ENCODE measurements around the gene GPLD1.
"Not testable (repeated sequence)": the region's sequence is repeated elsewhere in the genome, so short reads cannot be mapped to it uniquely, and the experiment has no call there.

Gene GPLD1

DNA sequence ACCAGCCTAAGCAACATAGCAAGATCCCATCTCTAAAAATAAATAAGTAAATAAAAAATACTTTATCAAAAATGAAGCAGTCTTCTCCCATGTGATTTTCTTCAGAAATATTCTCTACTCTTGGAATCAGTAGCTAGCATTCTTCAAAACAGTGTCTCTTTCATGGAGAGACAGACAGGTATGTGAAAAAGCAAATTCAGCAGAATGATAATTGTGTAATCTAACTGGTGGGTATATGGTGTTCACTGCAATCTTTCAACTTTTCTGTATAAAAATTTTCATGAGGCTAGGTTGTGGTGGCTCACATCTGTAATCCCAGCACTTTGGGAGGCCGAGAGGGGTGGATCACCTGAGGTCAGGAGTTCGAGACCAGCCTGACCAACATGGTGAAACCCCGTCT, 78.8 kb downstream of the GPLD1 start:
- DNase-seq (ENCODE audit: low read depth): no peak

DNA sequence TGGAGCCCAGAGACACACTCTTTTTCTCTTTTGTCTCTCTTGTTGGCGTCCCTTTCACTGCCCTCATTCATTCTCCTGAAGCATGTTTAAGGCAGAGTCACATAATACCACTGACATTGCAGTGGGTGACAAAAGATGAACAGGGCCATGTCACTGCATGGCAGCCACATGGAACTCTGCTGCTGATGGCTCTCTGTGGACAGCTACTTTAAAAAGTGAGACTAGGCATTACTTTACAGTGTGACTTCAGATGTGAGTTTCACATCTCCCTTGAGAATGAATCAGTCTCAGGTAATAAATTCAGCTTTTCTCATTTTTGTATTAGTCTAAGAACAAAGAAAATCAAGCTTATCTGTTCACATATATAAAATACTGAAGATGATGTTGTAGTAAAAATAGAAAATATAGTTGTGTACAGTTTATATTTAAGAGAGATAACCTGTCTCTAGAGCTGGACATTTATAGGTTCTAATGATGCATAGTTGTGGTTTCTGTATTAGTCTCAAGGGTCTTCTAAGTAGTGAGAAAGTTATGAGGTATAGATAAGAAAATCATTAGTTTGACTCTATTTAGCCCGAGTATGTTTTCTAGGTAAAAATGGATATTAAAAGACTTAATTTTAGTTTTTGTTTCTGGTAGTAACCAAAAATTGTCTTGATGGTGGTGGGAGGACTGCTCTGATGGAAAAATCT, 80.5 kb downstream of the GPLD1 start:
- DNase-seq (ENCODE audit: low read depth): no peak

DNA sequence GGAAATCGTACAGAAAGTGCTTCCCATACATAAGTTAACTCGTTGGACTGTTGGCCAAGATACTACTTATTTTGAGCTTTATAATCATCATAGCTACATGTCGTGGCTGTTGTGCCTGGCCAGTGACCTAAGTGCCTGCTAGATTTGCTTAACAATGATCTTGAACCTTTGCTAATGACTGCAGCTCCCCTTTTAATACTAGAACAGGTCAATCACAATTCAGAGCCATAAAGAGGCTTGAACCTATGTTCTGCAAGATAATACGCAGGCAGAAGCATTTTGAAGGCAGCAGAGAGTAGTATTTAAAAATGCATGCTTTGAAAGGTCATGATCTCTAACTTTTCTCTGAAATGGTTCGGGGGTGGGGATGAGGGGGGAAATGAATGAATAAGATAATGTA, 84.1 kb downstream of the GPLD1 start:
- DNase-seq (ENCODE audit: low read depth): no peak

DNA sequence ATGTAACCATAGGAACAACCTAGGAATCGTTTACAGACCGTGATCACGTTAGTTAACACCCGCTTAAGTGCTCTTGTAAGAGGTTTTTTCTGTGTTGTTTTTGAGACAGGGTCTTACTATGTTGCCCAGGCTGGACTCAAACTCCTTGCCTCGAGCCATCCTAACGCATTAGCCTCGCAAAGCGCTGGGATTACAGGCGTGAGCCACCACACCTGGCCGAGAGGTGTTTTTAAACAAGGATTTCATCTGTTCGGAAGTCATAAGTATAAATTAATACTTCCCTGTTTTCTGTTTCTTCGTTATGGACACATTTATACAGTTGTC, 85.9 kb downstream of the GPLD1 start:
- DNase-seq (ENCODE audit: low read depth): no peak

DNA sequence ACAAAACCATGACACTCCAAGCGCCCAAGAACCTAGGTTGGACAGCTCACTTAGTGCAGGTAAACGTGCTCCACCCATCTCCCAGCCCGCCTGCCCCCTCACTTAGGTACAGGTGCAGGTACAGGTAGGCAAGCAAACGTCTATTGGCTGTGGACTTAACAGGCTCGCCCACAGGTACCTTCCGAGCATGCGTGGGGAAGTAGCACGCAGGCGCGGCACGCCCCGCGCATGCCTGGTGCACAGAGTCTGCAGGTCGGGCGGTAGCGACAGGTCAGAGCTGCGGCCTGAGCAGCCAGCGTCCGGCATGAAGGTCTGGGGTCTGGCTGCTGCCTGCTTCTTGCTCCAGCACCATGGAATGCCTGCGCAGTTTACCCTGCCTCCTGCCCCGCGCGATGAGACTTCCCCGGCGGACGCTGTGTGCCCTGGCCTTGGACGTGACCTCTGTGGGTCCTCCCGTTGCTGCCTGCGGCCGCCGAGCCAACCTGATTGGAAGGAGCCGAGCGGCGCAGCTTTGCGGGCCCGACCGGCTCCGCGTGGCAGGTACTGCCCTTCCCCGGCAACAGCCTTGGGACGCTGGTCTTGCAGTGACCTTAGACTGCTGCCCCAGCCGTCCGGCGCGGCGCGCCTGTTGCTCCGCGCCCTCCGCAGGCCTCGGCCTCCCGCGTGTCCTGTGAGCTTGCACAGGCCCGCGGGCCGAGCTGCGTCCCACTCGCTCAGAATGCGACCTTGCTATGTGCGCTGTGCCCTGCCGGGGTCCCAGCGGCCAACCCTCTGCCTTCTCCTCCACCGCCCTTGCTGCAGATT, 86.5 kb downstream of the GPLD1 start, which contains the start of gene MRS2:
MRS2 (plus strand) TSS at position 240 of the 804 bp plus-strand sequence; CDS start at position 351, 111 bp downstream.
- DNase-seq (ENCODE audit: low read depth): peak; percentile 61

DNA sequence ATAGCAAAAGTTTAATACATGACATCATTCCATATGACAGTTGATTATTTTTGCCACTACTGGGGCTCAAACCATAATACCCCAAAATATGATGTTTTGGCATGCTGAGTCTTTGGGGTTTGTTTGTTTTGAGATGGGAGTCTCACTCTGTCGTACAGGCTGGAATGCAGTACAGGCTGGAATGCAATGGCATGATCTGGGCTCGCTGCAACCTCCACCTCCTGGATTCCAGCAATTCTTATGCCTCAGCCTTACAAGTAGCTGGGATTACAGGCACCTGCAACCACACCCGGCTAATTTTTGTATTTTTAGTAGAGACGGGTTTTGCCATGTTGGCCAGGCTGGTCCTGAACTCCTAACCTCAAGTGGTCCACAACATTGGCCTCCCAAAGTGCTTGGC, 87.9 kb downstream of the GPLD1 start:
- no peak for DNase-seq (ENCODE audit: low read depth)

DNA sequence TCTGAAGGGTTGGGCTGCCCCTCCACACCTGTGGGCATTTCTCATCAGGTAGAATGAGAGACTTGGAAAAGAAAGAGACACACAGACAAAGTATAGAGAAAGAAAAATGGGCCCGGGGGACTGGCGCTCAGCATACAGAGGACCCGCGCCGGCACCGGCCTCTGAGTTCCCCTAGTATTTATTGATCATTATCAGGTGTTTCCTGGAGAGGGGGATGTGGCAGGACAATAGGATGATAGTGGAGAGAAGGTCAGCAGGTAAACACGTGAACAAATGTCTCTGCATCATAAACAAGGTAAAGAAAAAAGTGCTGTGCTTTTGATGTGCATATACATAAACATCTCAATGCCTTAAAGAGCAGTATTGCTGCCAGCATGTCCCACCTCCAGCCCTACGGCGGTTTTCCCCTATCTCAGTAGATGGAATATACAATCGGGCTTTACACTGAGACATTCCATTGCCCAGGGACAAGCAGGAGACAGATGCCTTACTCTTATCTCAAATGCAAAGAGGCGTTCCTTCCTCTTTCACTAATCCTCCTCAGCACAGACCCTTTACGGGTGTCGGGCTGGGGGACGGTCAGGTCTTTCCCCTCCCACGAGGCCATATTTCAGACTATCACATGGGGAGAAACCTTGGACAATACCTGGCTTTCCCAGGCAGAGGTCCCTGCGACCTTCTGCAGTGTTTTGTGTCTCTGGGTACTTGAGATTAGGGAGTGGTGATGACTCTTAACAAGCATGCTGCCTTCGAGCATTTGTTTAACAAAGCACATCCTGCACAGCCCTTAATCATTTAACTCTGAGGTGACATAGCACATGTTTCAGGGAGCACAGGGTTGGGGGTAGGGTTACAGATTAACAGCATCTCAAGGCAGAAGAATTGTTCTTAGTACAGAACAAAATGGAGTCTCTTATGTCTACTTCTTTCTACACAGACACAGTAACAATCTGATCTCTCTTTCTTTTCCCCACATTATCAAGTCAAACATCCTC, 89.0 kb downstream of the GPLD1 start:
- DNase-seq (ENCODE audit: low read depth): not testable (repeated sequence)

DNA sequence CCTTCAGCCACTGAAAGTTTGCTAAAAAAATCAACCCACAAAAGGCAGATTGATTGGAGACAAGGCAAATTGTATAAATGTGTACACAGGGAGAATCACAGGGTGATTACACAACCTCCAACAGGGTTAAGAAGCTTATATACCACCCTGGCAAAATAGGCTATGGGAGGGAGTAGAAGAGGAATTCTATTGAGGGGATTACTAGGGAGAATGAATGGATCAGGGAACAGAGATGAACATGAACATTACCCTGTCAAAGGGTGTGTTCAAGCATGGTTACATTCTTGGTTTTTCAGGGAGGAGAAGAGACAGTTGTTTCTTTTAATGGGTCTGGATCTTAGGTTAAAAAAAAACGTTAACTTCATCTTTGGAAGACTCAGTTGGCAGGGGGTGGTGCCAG, 91.7 kb downstream of the GPLD1 start:
- no peak for DNase-seq (ENCODE audit: low read depth)

DNA sequence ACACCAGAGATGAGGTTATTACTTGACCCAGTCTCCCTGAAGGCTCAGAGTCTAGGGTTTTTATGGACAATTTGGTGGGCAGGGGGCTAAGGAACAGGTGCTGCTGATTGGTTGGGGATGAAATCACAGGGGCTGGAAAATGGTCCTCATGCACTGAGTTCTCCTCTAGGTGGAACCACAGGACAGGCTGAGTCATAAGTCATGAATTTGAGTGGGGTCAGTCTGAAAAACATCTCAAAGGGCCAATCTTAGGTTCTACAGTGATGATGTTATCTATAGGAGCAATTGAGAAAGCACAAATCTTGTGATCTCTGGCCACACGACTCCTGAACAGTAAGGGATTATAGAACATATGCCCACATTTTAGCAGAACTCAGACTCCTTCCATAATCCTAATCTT, 92.6 kb downstream of the GPLD1 start:
- no peak for DNase-seq (ENCODE audit: low read depth)

DNA sequence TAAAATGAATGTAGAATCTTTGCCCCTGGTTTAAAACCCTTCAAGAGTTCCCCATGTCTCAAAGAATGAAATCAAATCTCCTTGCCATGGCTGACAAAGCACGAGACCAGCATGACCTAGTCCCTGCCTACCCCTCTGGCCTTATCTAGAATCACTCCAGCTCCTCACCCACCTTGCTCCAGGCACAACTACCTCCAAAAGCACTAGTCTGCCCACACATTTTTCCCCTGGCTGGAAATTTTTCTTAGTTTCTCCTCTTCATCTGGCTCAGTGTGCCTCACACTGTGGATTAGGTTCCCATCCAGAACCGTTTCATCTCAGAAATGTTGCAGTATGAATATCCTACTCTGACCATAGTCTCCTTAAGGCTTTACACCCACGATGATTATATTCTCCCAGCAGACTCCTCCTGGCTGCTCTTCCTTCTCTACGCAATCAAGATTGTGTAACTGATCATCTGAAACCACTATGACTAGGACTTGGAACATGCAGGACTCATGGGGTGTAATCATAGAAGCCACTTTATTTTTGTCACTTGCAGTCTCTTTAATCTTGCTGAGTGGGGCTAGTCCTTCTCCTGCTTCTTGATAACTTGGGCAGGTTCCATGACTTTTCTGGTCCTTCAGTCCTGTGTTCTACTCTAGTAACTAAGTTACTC, 94.5 kb downstream of the GPLD1 start:
- no peak for DNase-seq (ENCODE audit: low read depth)

DNA sequence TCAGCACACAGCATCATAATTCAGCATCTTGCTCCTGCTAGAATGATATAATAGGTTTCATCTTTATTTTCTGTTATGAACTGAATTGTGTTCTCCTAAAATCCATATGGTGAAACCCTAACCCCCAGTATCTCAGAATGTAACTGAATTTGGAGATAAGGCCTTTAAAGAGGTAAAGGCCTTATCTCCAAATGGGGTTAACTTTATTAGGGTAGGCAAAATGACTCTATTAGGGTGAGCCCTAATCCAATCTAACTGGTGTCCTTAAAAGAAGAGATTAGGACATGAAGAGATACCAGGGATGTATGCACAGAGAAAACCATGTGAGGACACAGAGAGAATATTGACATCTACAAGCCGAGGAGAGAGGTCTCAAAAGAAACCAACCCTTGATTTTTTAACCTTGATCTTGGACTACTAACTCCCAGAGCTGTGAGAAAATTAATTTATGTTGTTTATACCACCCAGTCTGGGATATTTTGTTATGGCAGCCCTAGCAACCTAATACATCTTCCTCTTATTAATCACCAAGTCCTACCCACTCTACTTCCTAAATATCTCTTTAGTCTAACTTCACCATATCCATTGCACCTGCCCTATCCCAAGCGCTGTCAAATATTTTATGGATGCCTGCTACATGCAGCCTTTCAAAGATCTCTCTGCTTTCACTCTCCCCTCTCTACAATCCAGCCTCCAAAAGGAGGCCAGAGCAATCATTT, 95.2 kb downstream of the GPLD1 start:
- DNase-seq (ENCODE audit: low read depth): no peak

DNA sequence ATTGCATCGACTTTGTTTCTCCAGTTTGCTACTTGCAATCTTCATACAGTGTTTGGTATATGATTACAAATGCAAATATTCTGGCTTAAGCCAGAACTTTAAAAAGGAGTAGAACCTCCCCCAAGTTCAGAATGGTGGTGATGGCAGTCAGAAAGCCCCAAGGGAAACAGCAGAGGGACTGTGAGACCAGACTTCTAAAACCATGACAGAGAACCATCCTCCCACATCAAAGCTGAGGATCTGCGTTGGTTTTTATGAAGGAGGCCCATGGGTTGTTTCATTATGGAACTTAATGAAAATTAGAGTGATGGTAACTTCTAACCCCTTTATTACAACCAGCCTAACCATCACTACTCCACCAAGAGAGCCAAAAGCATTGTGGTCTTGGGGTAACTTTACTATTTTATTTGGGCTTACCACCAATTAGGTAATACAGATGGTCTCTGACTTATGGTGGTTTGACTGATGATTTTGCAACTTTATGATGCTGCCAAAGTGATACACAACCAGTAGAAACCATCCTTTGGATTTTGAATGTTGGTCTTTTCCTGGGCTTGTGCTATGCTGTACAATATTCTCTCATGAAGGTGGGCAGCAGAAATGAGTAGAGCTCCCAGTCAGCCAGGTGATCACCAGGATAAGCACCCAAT, 97.5 kb downstream of the GPLD1 start:
- no peak for DNase-seq (ENCODE audit: low read depth)

DNA sequence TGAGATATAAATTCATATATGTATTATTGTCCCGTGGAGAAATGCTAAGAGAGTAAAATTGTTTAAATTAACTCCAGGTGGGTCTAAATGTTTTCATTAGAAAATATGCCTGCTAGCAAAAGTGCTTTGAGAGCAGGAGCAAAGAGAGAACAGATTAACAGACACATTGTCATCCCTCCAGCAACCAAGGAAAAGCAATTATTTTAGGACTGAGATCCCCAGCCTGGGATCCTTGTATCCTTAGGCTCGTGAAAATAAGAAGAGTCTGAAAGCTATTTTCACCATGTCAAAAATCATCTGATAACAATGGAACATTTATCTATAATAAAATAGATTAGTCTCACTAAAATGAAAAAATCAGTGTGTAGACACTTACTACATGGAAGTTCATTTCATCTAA, 98.2 kb downstream of the GPLD1 start:
- DNase-seq (ENCODE audit: low read depth): no peak

DNA sequence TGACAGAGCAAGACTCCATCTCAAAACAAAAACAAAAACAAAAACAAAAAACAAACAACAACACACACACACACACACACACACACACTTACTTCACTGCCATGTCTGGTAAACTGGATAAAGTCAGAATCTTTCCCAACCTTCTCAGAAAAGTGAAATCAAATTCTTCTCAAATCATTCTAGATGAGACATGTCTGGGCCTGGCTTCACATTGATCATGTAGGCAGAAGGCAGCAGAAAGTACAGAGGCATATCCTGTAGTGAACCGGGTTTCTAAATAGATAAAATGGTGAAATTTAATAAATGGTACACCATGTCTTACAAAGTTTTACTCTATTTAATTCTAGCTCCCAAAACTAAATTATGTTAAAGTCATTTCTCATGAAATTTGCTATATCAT, 101.6 kb downstream of the GPLD1 start:
- no peak for DNase-seq (ENCODE audit: low read depth)

DNA sequence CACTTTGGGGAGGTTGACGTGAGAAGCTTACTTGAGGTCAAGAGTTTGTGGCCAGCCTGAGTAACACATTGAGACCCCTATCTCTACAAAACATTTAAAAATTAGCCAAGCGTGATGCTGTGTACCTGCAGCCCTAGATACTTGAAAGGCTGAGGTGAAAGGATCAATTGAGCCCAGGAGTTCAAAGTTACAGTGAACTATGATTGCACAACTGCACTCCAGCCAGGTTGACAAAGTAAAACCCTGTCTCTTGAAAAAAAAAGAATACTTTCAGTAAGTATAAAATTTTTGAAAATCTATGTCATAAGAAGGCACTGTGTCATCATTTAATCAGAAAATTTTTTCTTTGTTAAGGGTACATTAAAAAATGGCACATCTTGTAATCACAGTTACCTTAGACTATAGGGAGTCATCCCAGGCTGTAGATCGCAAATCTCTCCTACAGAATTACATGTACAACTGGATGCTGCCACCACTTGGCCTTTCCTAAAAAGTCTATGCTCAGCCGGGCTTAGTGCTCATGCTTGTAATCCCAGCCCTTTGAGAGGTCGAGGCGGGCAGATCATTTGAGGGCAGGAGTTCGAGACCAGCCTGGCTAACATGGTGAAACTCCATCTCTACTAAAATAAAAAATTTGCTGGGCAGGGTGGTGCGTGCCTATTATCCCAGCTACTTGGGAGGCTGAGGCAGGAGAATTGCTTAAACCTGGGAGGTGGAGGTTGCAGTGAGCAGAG, 103.7 kb downstream of the GPLD1 start:
- no peak for DNase-seq (ENCODE audit: low read depth)

DNA sequence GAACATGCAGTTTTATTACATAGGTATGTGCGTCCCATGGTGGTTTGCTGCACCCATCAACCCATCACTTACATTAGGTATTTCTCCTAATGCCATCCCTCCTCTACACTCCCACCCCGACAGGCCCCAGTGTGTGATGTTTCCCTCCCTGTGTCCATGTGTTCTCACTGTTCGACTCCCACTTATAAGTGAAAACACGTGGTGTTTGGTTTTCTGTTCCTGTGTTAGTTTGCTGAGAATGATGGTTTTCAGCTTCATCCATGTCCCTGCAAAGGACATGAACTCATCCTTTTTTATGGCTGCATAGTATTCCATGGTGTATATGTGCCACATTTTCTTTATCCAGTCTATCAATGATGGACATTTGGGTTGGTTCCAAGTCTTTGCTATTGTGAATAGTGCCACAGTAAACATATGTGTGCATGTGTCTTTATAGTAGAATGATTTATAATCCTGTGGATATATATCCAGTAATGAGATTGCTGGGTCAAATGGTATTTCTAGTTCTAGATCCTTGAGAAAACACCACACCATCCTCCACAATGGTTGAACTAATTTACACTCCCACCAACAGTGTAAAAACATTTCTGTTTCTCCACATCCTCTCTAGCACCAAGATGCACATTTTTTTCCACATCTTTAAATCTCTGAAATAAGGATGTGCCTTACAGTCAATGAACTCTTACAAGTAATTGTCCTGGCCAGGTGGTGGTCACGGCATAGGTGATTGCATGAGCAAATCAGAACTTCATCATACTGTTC, 104.8 kb downstream of the GPLD1 start:
- DNase-seq (ENCODE audit: low read depth): not testable (repeated sequence)

DNA sequence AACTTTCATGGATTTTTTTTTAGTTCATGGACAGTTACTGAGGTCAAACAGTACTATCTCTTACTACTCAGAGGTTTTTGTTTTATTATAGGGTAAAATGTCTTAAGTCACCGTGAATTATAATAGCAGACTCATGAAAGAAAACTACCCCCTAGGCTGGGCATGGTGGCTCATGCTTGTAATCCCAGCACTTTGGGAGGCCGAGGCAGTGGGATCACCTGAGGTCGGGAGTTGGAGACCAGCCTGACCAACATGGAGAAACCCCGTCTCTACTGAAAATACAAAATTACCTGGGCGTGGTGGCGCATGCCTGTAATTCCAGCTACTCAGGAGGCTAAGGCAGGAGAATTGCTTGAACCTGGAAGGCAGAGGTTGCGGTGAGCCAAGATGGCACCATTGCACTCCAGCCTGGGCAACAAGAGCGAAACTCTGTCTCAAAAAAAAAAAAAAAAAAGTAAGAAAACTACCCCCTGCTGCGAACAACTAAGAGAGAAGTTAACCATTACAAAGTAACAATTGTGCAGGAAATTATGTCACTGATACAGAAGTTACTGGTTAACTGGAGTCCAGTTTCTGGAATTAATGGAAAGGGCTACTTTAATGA, 106.4 kb downstream of the GPLD1 start:
- not testable (repeated sequence) for DNase-seq (ENCODE audit: low read depth)

DNA sequence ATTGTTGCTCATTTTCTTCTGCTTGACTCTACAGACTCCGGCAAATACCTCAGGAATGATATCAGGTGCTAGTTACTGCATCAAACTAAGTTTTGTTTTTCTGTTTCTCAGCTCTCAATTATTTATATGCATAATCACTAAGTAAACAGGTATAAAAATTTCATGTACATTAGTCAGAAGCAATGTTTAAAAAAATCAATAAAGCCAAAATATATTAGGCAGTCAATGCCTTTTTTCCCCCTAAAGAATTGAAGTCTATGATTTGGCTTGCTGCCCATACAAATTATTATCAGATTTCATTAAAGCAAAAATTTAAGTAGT, 107.2 kb downstream of the GPLD1 start:
- DNase-seq (ENCODE audit: low read depth): no peak
